IMR-90 (cell line): Measurements from ENCODE around the gene VPS37B. TPM values are rescaled to one million over a fixed set of nuclear protein-coding genes. Genes with fewer than 3 reads are reported as not detected.

ENCODE experiments used
- ATAC-seq: fragments of 200-7000 bp; cut with Tn5 transposase; 2 replicates; pipeline ENCODE4 v1.9.1; 2020; ENCODE audit warnings: low read depth, mild to moderate bottlenecking, moderate library complexity
- BruUV-seq: library from RNA; stranded (reverse); fragments of 400-500 nt; replicated peaks from 2 replicates; lab custom pipeline; 2021; lab: Mats Ljungman, UMichigan
- CTCF ChIA-PET: fragments of 300-600 bp; formaldehyde crosslinking; extraction: SDS; loops from one replicate; lab custom pipeline; 2021; ENCODE audit warnings: antibody characterized with exemption; lab: Yijun Ruan, JAX
- POLR2A ChIA-PET: fragments of 300-600 bp; sonication (Branson Sonifier 250); formaldehyde crosslinking; loops from one replicate; lab custom pipeline; 2022; ENCODE audit warnings: antibody characterized with exemption; ENCODE audit not compliant: unreplicated experiment; lab: Charles Lee
- DNase-seq: peaks from one replicate; pipeline ENCODE4 v3.0.0; 2013
- H2AFZ ChIP-seq: replicated peaks from 2 replicates; pipeline ENCODE3; 2013; ENCODE audit warnings: low read length, mild to moderate bottlenecking; ENCODE audit not compliant: poor library complexity
- H2AK5ac ChIP-seq: 2 replicates; pipeline ENCODE4 v1.6.1; 2013; ENCODE audit warnings: low read depth, low read length, inconsistent platforms
- H2AK9ac ChIP-seq: replicated peaks from 2 replicates; pipeline ENCODE3; 2013; ENCODE audit warnings: mild to moderate bottlenecking, low read depth, low read length, moderate library complexity; ENCODE audit not compliant: poor library complexity
- H2BK120ac ChIP-seq: 2 replicates; pipeline ENCODE4 v1.6.1; 2013; ENCODE audit warnings: low read depth, low read length, inconsistent platforms
- H2BK15ac ChIP-seq: 3 replicates; pipeline ENCODE4 v1.6.1; 2013; ENCODE audit warnings: low read depth, low read length, inconsistent platforms
- H2BK20ac ChIP-seq: 2 replicates; pipeline ENCODE4 v1.6.1; 2013; ENCODE audit warnings: low read depth, mild to moderate bottlenecking, inconsistent platforms, low read length, moderate library complexity
- H2BK5ac ChIP-seq: 2 replicates; pipeline ENCODE4 v1.6.1; 2013; ENCODE audit warnings: mild to moderate bottlenecking, low read depth, low read length, inconsistent platforms; ENCODE audit not compliant: poor library complexity, severe bottlenecking
- H3K14ac ChIP-seq: replicated peaks from 2 replicates; pipeline ENCODE4 v1.6.1; 2013; ENCODE audit warnings: low read depth, low read length, inconsistent platforms
- H3K18ac ChIP-seq: 2 replicates; pipeline ENCODE4 v1.6.1; 2013; ENCODE audit warnings: low read depth, low read length, control low read depth
- H3K23ac ChIP-seq: 2 replicates; pipeline ENCODE4 v1.6.1; 2013; ENCODE audit warnings: low read depth, low read length, inconsistent platforms
- H3K27ac ChIP-seq: 2 replicates; pipeline ENCODE4 v1.5.1; 2013; ENCODE audit warnings: mild to moderate bottlenecking, control low read depth, low read length; ENCODE audit not compliant: insufficient read depth
- H3K27me3 ChIP-seq: 2 replicates; pipeline ENCODE4 v1.6.1; 2013; ENCODE audit warnings: low read length; ENCODE audit not compliant: control insufficient read depth, insufficient read depth
- H3K36me3 ChIP-seq: 2 replicates; pipeline ENCODE4 v1.6.1; 2013; ENCODE audit warnings: low read length, mixed read lengths; ENCODE audit not compliant: control insufficient read depth, insufficient read depth
- H3K4ac ChIP-seq: 2 replicates; pipeline ENCODE4 v1.6.1; 2013; ENCODE audit warnings: low read depth, low read length, inconsistent platforms
- H3K4me1 ChIP-seq: 2 replicates; pipeline ENCODE4 v1.6.1; 2013; ENCODE audit warnings: low read length, mixed read lengths; ENCODE audit not compliant: control insufficient read depth, insufficient read depth
- H3K4me2 ChIP-seq: 2 replicates; pipeline ENCODE4 v1.6.1; 2013; ENCODE audit warnings: low read depth, mild to moderate bottlenecking, control low read depth, low read length, moderate library complexity
- H3K4me3 ChIP-seq: 2 replicates; pipeline ENCODE4 v1.5.1; 2013; ENCODE audit warnings: low read depth, mild to moderate bottlenecking, control low read depth, low read length, moderate library complexity; ENCODE audit not compliant: insufficient read depth
- H3K56ac ChIP-seq: 2 replicates; pipeline ENCODE4 v1.6.1; 2013; ENCODE audit warnings: low read length, inconsistent platforms; ENCODE audit not compliant: insufficient read depth; ENCODE audit errors: extremely low read depth
- H3K79me1 ChIP-seq, 2 experiments: 2 replicates each; pipeline ENCODE4 v1.6.1; 2013; ENCODE audit warnings: low read length in 2 of 2, inconsistent platforms in 1 of 2, low read depth in 1 of 2
- H3K9ac ChIP-seq: 2 replicates; pipeline ENCODE4 v1.6.1; 2013; ENCODE audit warnings: low read depth, low read length, control low read depth
- H3K9me1 ChIP-seq: 2 replicates; pipeline ENCODE4 v1.6.1; 2013; ENCODE audit warnings: low read length, inconsistent platforms; ENCODE audit not compliant: insufficient read depth
- H3K9me3 ChIP-seq: 2 replicates; pipeline ENCODE4 v1.6.1; 2013; ENCODE audit warnings: low read length; ENCODE audit not compliant: control insufficient read depth, insufficient read depth
- H4K20me1 ChIP-seq: 2 replicates; pipeline ENCODE4 v1.6.1; 2013; ENCODE audit warnings: low read length, inconsistent platforms; ENCODE audit not compliant: insufficient read depth
- H4K5ac ChIP-seq: 2 replicates; pipeline ENCODE4 v1.6.1; 2013; ENCODE audit warnings: mild to moderate bottlenecking, low read depth, low read length, control low read depth
- H4K8ac ChIP-seq, 2 experiments: 2 replicates each; pipeline ENCODE4 v1.6.1; 2013; ENCODE audit warnings: low read depth in 2 of 2, low read length in 2 of 2, control low read depth in 1 of 2, inconsistent platforms in 1 of 2
- H4K91ac ChIP-seq: 2 replicates; pipeline ENCODE4 v1.6.1; 2013; ENCODE audit warnings: low read depth, low read length, inconsistent platforms; ENCODE audit not compliant: insufficient read depth
- CEBPB ChIP-seq: IDR thresholded peaks from 2 replicates; pipeline ENCODE4 v1.6.1; 2012; ENCODE audit warnings: low read depth, low read length, improper control_type of control experiment
- POLR2A ChIP-seq: IDR thresholded peaks from 2 replicates; pipeline ENCODE4 v1.6.1; 2012; ENCODE audit warnings: mild to moderate bottlenecking, low read depth, low read length
- RCOR1 ChIP-seq: IDR thresholded peaks from 2 replicates; pipeline ENCODE4 v1.6.1; 2012; ENCODE audit warnings: mild to moderate bottlenecking, low read length, improper control_type of control experiment; ENCODE audit not compliant: insufficient replicate concordance
- WGBS, 2 experiments: methylation state at CpG; one replicate each; pipeline versions ENCODE4 v1.1.5 to v1.1.7; 2013; ENCODE audit warnings: missing lambda C conversion rate in 2 of 2; ENCODE audit not compliant: insufficient read length in 1 of 2; ENCODE audit errors: extremely low coverage in 2 of 2; 5-methylcytosine and 5-hydroxymethylcytosine counted together
- dilution Hi-C: fragments of 300-500 bp; cut with HindIII; formaldehyde crosslinking; loops from one replicate; pipeline ENCODE4 v1.14.3; 2018; ENCODE audit warnings: low sequenced_read_pairs; ENCODE audit not compliant: unreplicated experiment
- in situ Hi-C: fragments of 300-500 bp; cut with MboI; formaldehyde crosslinking; loops from 3 replicates; pipeline ENCODE4 v1.14.3; 2019; ENCODE audit warnings: low sequenced_read_pairs, inconsistent platforms, mixed read lengths
- intact Hi-C: fragments of 100-400 bp; cut with micrococcal nuclease; formaldehyde crosslinking; loops from 2 replicates; pipeline ENCODE4 v1.10.0; 2022
- polyA plus RNA-seq, 3 experiments: library from polyadenylated mRNA; depleted of rRNA; stranded (reverse); fragments of >200 nt; gene quantifications; 2 replicates each; pipeline ENCODE4 v1.2.3, GENCODE V29; 2012; ENCODE audit warnings: low replicate concordance in 1 of 3
- total RNA-seq: library from RNA; depleted of rRNA; stranded (reverse); fragments of >200 nt; gene quantifications from 2 replicates; pipeline ENCODE4 v1.2.3, GENCODE V29; 2012

Gene VPS37B
- total and polyA plus RNA-seq, 2 of the 4 experiments (the other 2 are of a cell fraction): 8.6 to 25.7 TPM

- no TSS peak for BruUV-seq
- ATAC-seq (no peak), DNase-seq (no peak)
- Histone ChIP-seq H2BK20ac (no peak overlapping the region), H3K18ac (no peak overlapping the region), H3K14ac (no peak overlapping the region), H2AK5ac (no peak overlapping the region), H2AFZ (no peak overlapping the region), H3K9ac (no peak overlapping the region), H3K36me3 (peaks cover 2% of the 10 kb centered on the region), H3K9me1 (no peaks in the 10 kb centered on the region), H2AK9ac (peak overlapping the region; percentile 28), H3K27ac (no peak overlapping the region), H3K4me2 (no peak overlapping the region), H4K91ac (no peak overlapping the region), H3K4me1 (no peaks in the 10 kb centered on the region), H3K9me3 (no peaks in the 10 kb centered on the region), H3K79me1 (no peaks in the 10 kb centered on the region), H4K5ac (no peak overlapping the region), H2BK120ac (no peak overlapping the region), H3K4me3 (no peak overlapping the region), H2BK5ac (no peak overlapping the region), H3K27me3 (no peaks in the 10 kb centered on the region), H4K8ac (no peak overlapping the region), H4K20me1 (no peaks in the 10 kb centered on the region), H2BK15ac (no peak overlapping the region), H3K23ac (no peak overlapping the region), H3K56ac (no peak overlapping the region), H3K4ac (no peak overlapping the region)
- no peak for TF ChIP-seq RCOR1
- TF ChIP-seq CEBPB: no peak
- no peak for TF ChIP-seq POLR2A
- ChIA-PET POLR2A (no interaction called here), CTCF (no interaction called here)
- in situ Hi-C loops: no loop called here
- intact Hi-C loops: no loop called here
- dilution Hi-C loops: no loop called here
- no CpG with 5 or more reads among the region's 12 CpGs for WGBS, 2 experiments
Measured at GRCh38 chr12:122928404-122929147, 32.7 kb upstream of the VPS37B start.
